NCI-H2196 treated with DMSO at 0.1 percent for 48 hours (cell line): ENCODE results near the gene MOSMO.
"Not testable (repeated sequence)": the region's sequence is repeated elsewhere in the genome, so short reads cannot be mapped to it uniquely, and the experiment has no call there.

Experiments used
- DNase-seq: peaks from one replicate; lab custom pipeline; 2025; ENCODE audit not compliant: unreplicated experiment; lab: John Stamatoyannopoulos, UW

The MOSMO gene

DNA sequence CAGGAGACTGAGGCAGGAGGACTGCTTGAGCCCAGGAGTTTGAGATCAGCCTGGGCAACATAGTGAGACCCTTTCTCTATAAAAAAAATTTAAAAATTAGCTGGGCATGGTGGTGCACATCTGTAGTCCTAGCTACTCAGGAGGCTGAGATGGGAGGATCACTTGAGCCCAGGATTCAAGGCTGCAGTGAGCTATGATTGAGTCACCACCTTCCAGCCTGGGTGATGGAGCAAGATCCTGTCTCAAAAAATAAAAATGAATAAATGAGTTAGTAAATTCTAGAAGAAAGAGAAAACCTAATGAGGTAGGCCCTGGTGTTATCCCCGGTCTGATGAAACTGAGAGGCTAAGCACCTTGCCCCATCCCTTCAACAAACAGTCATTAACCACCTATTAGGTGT, 5.9 kb upstream of the MOSMO start:
- DNase-seq = not testable (repeated sequence)

DNA sequence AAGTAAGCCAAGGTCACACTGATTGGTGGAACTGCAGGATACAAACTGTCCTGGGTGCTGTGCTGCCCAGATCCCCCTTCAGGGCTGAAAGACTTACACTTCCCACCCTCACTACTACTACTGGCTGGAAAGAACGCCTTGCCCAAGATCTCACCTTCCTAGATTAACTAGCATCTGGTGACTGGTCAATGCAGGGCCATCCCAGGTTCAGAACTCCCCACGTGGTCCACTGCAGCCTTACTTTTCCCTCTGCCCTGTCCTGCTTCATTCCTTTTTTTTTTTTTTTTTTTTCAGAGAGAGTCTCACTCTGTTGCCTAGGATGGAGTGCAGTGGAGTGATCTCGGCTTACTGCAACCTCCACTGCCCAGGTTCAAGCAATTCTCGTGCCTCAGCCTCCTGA, 4.7 kb upstream of the MOSMO start:
- DNase-seq = no peak

DNA sequence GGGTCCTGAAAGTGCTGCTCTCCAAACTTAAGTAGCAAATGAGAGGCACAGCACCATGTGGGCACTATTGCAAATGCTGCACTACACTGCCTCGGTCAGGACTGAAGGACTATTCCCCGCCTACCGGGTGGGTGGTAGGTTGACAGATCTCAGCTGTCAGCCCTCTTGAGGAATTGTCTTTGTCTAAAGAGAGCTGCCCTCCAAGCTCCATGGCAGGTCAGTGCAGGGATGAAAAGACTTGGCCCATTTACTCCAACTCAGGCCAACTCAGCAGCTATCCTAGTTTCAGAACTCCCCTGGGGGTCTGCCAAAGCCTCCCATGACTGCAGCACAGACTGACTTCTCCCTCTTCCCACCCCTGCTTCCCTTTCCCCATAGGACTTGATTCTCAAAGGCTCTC, 3.6 kb upstream of the MOSMO start:
- no peak for DNase-seq

DNA sequence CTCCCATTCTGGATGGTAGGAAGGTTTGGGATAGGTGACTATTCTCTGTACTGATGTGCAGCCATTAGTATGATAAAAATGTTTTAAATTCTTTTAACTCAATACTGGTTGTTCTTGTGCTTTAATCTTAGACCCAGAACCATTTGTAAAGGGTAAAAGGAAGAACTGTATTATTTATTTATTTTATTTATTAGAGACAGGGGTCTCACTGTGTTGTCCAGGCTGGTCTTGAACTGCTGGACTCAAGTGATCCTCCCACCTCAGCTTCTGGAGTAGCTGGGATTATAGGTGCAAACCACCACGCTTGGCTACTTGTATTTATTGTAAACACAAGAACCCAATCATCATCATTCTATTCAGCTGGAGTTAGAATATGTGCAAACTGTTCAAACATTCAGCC, 2.2 kb upstream of the MOSMO start:
- DNase-seq = no peak

DNA sequence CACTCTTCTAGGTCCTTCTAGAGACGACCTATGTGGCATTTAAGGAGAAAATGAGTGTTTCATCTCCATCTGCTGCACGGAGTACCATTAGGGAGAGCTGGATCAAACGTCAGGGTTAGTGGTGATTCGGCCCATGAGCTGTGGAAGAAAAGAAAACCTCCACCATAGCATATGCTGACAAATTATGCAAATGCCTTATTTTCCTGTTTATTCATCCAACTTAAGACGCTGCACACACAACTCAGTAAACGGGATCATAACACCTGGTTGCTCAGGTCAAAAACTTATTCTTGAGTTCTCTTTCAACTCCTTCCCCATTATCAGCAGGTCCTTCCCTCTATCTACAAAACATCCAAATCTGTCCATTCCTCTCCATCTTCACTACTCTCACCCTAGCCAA, 1.3 kb upstream of the MOSMO start:
- no peak for DNase-seq

DNA sequence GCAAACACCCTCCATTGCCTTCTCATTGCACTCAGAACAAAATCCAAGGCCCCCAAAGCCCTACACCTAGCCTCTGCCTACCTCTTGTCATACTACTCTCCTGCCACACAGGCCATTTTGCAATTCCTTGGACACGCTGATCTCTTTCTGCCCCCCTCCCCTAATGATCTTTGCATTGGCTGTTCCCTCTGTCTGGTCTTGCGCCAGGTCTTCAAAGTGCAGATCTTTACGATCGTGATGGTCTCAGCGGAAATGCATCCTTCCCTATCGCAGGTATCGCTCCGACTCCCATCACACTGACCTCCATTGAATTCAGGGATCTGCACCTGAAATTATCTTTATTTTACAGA, 777 bp upstream of the MOSMO start:
- DNase-seq = no peak

DNA sequence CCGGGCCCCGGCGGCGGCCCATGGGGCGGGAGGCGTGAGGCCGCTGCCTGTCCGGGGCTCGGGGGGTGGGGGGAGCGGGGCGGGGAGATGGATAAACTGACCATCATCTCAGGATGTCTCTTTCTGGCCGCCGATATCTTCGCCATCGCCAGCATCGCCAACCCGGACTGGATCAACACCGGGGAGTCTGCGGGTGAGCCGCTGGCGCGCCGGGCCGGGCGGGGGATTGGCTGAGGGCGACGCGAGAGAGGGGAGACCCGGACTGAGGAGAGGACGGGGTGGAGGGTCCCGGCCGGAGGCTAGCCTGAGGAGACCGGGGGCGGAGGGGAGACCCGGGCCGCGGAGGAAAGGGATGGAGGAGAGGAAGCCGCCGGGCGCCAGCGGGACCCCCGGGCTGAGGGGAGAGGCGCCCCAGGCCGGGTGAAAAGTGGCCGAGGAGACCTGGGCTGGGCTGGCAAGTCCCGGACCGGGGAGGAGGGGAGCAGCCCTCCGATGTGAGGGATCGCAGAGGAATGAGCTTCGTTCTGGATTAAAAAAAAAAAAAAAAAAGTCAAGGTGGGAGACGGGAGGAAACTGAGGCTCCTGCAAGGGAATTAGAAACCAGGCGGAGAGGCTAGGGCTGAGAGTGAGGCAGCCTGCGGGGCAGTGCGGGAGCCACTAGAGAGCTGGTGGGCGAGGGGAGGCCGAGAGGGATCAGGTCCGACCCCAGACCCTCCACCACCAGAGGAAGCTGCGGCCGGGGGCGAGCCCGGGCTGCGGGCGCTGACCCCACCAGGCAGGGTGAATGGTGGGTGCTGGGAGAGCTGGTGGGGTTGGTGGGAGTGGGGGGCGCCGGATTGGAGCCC, 526 bp downstream of the MOSMO start:
- DNase-seq = no peak

DNA sequence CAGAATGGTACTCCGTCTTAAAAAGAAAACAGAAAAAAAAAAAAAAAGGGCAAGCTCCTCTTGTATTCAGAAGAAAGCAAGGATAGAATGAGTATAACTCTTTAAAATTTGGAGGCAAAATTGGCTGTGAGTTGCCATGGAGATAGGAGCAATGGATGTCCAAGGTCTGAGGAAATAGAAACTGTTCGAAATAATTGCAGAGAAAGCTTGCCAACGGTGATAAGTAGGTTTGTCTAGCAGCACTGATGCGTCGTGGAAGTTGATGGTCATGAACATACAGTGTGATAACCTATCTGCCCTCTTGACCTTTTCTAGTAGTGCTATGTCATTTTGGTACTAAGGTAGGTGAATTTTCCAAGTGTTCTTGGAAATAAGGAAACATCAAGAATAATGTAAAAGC, 3.0 kb downstream of the MOSMO start:
- no peak for DNase-seq

DNA sequence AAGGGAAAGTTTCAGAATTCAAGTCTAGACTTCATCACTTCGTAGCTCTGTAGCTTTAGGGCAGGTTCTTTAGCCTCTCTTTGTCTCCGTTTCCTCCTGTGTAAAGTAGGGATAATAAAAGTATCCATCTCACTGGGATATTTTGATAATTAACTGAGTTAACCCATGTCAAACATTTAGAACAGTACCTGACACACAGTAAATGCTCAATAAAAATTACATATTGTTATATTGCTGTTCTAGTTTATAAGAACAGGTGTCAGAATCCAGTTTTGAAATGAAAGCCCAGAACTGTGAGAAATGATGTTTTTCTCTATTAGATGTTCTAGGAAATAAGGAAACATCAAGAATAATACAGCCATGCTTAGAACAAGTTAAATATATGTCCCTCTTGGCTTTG, 4.3 kb downstream of the MOSMO start:
- DNase-seq = no peak

DNA sequence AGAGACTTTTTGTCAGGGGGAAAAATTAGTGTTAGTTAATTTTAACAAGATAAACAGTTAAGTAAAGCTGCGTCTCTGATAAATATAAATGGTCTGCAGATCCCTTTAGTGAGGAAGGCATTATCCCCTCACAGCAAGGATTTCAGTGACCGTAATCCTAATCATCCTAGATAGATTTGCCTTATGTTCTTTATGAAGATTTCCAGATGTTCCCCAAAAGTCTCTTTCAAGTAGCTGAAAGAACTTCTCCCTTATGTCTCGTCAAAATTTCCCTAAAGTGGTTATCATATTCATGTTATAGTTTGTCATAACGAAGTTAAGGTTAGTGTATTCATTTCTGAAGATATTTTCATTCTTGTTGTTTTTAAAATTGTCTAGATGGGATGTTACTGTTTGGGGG, 5.6 kb downstream of the MOSMO start:
- no peak for DNase-seq

DNA sequence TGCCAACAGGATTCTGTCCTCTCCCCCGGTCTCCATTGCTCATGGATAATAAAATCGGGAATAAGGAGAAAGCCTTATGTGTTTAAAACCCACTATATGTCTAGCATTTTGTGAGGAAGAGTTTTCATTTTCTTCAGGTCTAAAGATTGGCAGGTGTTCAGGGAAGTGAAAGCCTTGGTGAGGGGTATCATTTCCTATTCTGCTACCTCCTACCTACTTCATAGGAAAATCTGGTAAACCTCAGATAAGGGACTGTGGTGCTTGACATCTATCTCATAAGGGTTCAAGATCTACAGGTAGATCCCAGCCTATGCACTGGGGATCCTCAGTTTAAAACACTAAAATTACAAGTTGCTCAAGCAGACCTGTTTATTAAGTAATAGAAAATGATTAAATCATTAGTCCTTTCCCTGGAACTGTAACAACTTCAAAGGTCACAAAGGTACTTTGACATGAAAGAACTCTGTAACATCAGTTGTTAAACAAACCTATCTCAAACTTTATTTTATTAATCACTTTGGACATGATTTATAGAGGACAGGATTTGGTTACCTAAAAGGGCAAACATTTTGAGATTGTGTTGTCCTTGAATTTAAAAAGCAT, 6.5 kb downstream of the MOSMO start:
- DNase-seq = no peak

DNA sequence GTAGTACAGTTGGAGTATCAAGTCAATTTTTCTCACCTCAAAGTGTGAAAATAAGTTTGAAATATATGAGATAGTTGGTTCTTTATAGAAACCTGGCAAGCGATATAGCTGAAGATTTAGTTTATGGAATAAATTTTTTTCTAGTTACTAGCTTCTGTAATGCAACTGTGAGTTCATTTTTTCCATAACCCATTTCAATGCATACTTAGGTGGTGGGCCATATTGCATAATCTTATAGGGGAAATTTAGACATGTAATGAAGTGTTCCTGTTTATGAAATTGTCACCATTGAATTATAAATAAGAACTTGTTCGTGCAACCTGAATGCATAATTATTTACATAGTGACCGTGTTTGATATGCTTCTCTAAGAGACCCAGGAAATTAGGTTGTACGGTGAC, 9.0 kb downstream of the MOSMO start:
- no peak for DNase-seq

DNA sequence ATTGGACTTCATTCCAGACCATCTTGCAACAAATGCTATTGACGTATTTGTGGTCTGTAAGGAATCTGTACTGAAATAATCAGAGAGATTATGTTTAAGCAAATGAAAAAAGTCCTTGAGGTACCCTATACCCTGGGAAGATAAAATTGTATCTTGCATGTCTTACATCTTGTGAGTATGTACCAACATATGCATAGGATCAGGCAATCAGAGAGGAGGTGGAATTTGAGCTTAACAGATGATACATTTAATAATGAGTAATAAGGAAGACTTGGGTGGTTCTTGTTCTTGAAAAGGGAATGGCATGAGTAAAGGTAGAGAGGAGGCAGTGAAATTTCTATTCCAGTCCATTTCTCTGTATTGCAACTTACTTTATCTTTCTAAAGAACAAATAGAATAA, 10.6 kb downstream of the MOSMO start:
- no peak for DNase-seq

DNA sequence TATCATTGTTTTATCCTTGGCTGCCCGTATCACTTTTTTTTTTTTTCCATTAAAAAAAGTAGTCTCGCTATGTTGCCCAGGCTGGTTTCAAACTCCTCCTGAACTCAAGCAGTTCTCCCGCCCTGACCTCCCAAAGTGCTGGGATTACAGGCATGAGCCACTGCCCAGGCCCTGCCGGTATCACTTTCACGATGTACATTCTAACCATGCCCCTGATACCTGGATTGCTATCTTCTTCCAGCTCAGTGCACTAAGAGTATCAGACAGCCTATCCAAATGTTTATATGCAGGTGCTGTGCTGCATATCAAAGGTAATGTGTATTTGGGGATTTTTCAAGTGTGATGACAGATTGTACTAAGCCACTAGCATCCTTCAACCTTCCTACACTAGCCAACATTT, 14.2 kb downstream of the MOSMO start:
- DNase-seq = no peak

DNA sequence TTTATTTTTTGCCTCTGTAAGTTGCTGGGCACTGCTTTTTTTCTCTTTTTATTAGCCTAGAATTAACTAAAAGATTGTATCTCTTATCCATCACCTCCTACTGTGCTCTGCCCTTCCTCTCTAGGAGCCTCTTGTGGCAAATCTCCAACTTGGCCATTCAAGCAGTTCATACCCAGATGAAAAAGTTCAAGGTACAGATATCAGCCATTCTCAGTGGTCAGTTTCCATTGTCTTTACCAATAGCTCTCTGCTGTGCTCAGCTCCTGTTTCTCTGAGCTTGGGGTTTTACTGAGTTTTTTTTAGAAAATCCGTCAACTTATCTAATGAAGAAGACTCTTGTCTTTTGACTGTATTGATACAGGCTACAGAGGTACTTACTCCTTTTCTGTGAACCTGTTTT, 15.6 kb downstream of the MOSMO start:
- DNase-seq = no peak

DNA sequence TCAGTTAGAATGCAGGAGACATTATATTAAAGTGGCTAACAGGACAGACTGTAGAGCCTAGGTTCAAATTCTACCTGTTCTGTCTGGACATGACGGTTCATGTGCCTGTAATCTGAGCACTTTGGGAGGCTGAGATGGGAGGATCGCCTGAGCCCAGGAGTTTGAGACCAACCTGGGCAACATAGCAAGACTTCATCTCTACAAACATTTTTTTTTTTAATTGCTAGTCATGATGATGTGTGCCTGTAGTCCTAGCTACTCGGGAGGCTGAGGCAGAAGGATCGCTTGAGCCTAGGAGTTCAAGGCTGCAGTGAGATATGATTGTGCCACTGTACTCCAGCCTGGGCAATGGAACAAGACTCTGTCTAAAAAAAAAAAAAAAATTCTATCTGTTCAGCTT, 16.9 kb downstream of the MOSMO start:
- not testable (repeated sequence) for DNase-seq

DNA sequence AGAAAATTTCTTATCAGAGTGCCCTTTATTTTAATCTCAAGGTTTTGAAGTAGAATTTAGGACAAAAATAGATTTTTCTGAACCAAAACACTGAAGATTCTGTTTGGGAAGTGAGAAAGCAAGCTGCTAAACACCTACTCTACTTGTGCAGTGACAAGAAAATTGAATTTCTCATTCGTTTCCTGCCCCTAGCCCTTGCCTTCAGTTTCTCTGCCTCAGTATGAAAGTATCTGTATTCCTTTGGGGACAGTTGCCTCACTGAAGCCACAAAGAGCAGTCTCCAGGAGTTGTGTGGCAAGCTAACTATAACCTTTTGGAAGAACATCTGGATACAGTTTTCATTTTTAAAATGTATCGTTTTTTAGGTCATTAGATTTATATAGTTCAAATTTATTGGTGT, 19.7 kb downstream of the MOSMO start:
- DNase-seq = no peak

DNA sequence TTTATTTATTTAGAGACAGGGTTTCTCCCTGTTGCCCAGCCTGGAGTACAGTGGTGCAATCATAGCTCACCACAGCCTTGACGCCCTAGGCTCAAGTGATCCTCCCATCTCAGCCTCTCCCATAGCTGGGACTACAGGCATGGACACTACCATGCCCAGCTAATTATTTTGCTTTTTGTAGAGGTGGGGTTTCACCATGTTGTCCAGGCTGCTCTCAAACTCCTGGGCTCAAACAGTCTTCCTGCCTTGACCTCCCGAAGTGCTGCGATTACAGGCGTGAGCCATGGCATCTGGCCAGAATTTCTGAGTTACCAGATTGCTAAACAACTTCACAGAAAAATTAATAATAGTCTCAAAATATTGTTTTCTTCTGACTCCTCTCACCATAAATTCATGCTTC, 21.7 kb downstream of the MOSMO start:
- DNase-seq = no peak

DNA sequence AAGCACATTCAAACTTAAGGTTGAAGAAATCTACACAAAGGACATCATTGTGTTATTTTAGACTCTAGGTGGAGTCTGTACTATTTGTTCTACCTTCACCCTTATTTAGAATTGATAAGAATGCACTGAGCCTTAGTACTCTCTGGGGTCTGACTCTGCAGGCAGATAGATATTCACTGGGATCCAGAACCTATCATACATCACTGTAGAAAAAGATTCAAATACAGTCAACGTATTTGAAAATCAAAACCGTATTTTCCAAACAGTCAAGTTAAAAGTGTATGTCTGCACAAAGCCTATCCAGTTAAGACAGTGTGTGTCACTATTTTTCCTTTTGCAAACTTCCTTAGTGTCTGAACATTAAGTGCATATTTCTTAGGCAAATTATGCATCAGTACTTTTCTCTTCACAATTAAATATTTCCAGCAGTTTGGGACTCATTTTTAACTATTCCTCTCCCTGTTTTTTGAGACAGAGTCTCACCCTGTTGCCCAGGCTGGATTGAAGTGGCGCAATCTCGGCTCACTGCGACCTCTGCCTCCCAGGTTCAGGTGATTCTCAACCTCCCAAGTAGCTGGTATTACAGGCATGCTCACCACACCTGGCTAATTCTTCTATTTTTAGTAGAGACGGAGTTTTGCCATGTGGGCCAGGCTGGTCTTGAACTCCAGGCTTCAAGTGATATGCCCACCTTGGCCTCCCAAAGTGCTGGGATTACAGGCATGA, 22.3 kb downstream of the MOSMO start:
- DNase-seq = no peak

DNA sequence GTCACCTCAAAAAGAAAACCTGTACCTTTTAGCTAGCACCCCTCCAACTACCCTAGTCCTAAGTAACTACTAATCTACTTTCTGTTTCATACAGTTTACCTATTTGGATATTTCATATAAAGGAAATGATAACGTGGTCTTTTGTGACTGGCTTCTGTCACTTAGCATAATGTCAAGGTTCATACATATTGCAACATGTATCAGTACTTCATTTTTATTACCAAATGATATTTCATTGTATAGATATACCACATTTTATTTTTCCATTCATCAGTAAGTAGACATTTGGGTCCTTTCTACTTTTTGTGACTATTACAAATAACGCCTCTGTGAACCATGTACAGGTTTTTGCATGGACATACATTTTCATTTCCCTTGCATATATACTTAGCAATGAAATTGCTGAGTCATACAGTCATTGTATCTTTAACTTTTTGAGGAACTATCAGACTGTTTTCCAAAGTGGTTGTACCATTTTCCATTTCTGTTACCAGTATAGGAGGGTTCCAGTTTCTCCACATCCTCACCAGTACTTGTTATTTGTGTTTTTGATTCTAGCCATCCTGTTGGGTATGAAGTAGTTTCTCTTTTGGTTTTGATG, 23.7 kb downstream of the MOSMO start:
- DNase-seq = no peak

DNA sequence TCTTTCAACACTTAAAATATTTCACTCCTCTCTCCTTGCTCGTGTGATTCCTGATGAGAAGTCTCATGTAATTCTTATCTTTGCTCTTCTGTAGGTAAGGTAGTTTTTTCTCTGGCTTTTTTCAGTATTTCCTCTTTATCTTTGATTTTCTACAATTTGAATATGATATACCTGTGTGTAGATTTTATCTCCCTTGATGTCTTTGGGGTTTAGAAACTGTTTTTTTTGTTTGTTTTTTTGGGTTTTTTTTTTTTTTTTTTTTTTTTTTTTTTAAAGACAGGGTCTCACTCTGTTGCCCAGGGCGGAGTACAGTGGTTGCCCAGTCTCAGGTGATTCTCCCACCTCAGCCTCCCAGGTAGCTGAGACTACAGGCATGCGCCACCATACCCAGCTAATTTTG, 26.6 kb downstream of the MOSMO start:
- DNase-seq = no peak

DNA sequence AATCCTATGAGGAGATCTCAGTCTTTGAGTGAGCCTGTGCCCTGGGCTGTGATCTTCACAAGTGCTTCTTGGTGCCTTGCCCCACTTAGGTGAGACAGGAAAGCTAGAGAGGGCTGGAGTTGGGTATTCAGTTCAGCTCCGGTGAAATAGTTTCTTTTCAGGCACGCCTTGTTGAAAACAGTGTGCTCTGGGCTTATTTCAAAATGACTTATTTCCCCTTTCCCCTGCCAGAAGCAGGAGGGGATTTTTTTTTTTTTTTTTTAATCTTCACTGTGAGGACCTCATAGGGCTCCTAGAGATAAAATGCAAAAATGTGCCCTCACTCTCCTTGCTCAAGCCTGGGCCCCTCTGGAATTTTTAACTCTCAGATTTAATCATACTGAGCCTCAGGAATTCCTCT, 27.2 kb downstream of the MOSMO start:
- no peak for DNase-seq
